Breast epithelium (tissue), 4 donors: ENCODE results near the gene GPSM1. TPM values are rescaled to one million over a fixed set of nuclear protein-coding genes. Genes with fewer than 3 reads are reported as not detected.

Experiments
- DNase-seq, 2 donors: peaks; one replicate each; pipeline ENCODE4 v3.0.0-alpha.2; 2019; ENCODE audit warnings: low spot score in 2 of 2
- H3K27ac ChIP-seq, 2 donors: fragments of 200-600 bp; sonication (generic) in 1 of 2; one replicate each; pipeline ENCODE4 v1.5.1; 2016 to 2019; ENCODE audit warnings: mild to moderate bottlenecking in 1 of 2
- H3K27me3 ChIP-seq, 2 donors: fragments of 200-600 bp; sonication (generic) in 1 of 2; one replicate each; pipeline versions ENCODE4 v1.5.1 to v1.6.0; 2017 to 2019; ENCODE audit warnings: control low read depth in 1 of 2, mild to moderate bottlenecking in 1 of 2
- H3K36me3 ChIP-seq: fragments of 200-600 bp; one replicate; pipeline ENCODE4 v1.5.1; 2019
- H3K4me1 ChIP-seq, 2 donors: fragments of 200-600 bp; sonication (generic); one replicate each; pipeline ENCODE4 v1.5.1; 2016 to 2019; ENCODE audit warnings: control low read depth in 1 of 2
- H3K4me3 ChIP-seq, 3 donors: fragments of 200-600 bp; sonication (generic); 1 replicate in 2 of 3; 2 replicates in 1 of 3; pipeline ENCODE4 v1.5.1; 2016 to 2019; ENCODE audit warnings: mild to moderate bottlenecking in 3 of 3, moderate library complexity in 2 of 3
- H3K9me3 ChIP-seq, 2 donors: fragments of 200-600 bp; sonication (generic) in 1 of 2; one replicate each; pipeline ENCODE4 v1.5.1; 2016 to 2019; ENCODE audit warnings: control low read depth in 1 of 2
- CTCF ChIP-seq, 3 donors: fragments of 450-650 bp; IDR thresholded peaks; one replicate each; pipeline ENCODE4 v1.5.1; 2016 to 2017; ENCODE audit warnings: antibody characterized with exemption in 3 of 3, mild to moderate bottlenecking in 3 of 3, moderate library complexity in 3 of 3
- POLR2A ChIP-seq: fragments of 450-650 bp; IDR thresholded peaks from one replicate; pipeline ENCODE4 v1.6.1; 2016; ENCODE audit warnings: antibody characterized with exemption, mild to moderate bottlenecking, moderate library complexity
- POLR2AphosphoS5 ChIP-seq, 3 donors: sonication (generic); formaldehyde crosslinking; IDR thresholded peaks; one replicate each; pipeline ENCODE4 v1.6.1; 2017; ENCODE audit warnings: antibody characterized with exemption in 3 of 3
- intact Hi-C: fragments of 100-400 bp; cut with DNase I; formaldehyde crosslinking; loops from one replicate; pipeline ENCODE4 v1.15.1; 2023; ENCODE audit warnings: low total_unique reads
- total RNA-seq, 3 donors: library from RNA; depleted of rRNA; stranded (reverse); fragments of >200 nt; gene quantifications; one replicate each; pipeline ENCODE4 v1.1.0, GENCODE V29; 2016

GPSM1 gene
- total RNA-seq, 3 donors from 2014 or later = 5.6 to 19.0 (median 8.6) TPM

- no peaks in the 10 kb centered on the region for H3K9me3 ChIP-seq
- TF ChIP-seq POLR2A (no peak), POLR2AphosphoS5 (IDR thresholded peaks at IDR 0.05) (no peak), CTCF (IDR thresholded peaks at IDR 0.05) (no peak)
- DNase-seq = no peak
- intact Hi-C loops = no loop called here
- H3K4me3 ChIP-seq = no peak overlapping the region
- H3K27me3 ChIP-seq = no peaks in the 10 kb centered on the region
- peaks cover 3 to 5% of the 10 kb centered on the region in 2 donors for H3K4me1 ChIP-seq
- H3K36me3 ChIP-seq = peaks cover 5% of the 10 kb centered on the region
- H3K27ac ChIP-seq = no peak overlapping the region
Observed at GRCh38 chr9:136395345-136396218, 68.2 kb downstream of the GPSM1 start.

- no peak for DNase-seq
- no peak overlapping the region for H3K27ac ChIP-seq
- H3K4me1 ChIP-seq = peaks cover 4 to 5% of the 10 kb centered on the region in 2 donors
- no peaks in the 10 kb centered on the region for H3K9me3 ChIP-seq
- H3K4me3 ChIP-seq = no peak overlapping the region
- peaks cover 5% of the 10 kb centered on the region for H3K36me3 ChIP-seq
- intact Hi-C loops = no loop called here
- TF ChIP-seq POLR2AphosphoS5 (IDR thresholded peaks at IDR 0.05) (no peak), CTCF (IDR thresholded peaks at IDR 0.05) (no peak), POLR2A (no peak)
- H3K27me3 ChIP-seq = no peaks in the 10 kb centered on the region
Observed at GRCh38 chr9:136396219-136396515, 68.8 kb downstream of the GPSM1 start.

GRCh38 chr9:136397643-136398042, 70.3 kb downstream of the GPSM1 start:
- Histone ChIP-seq H3K4me3 (no peak overlapping the region), H3K36me3 (no peaks in the 10 kb centered on the region), H3K27me3 (no peaks in the 10 kb centered on the region), H3K9me3 (no peaks in the 10 kb centered on the region), H3K4me1 (peaks cover 4 to 5% of the 10 kb centered on the region in 2 donors), H3K27ac (no peak overlapping the region)
- no peak for DNase-seq
- TF ChIP-seq POLR2AphosphoS5 (IDR thresholded peaks at IDR 0.05) (no peak), POLR2A (no peak), CTCF (IDR thresholded peaks at IDR 0.05) (no peak)
- intact Hi-C loops = no loop called here

- no peaks in the 10 kb centered on the region for H3K9me3 ChIP-seq
- no peak for TF ChIP-seq POLR2AphosphoS5 (IDR thresholded peaks at IDR 0.05)
- no peak for TF ChIP-seq POLR2A
- no peaks in the 10 kb centered on the region for H3K27me3 ChIP-seq
- intact Hi-C loops = no loop called here
- no peak for DNase-seq
- peak overlapping the region in 1 of 3 donors; percentile 94 for H3K4me3 ChIP-seq
- H3K4me1 ChIP-seq = peaks cover 4 to 5% of the 10 kb centered on the region in 2 donors
- H3K36me3 ChIP-seq = no peaks in the 10 kb centered on the region
- no peak overlapping the region for H3K27ac ChIP-seq
Observed at GRCh38 chr9:136398286-136398685, 70.9 kb downstream of the GPSM1 start.

- intact Hi-C loops = no loop called here
- Histone ChIP-seq H3K4me3 (peak overlapping the region; percentile 93 to 95 (median 94)), H3K36me3 (no peaks in the 10 kb centered on the region), H3K27ac (no peak overlapping the region), H3K9me3 (no peaks in the 10 kb centered on the region), H3K27me3 (no peaks in the 10 kb centered on the region), H3K4me1 (peaks cover 4 to 5% of the 10 kb centered on the region in 2 donors)
- DNase-seq = no peak
- TF ChIP-seq CTCF (IDR thresholded peaks at IDR 0.05) (no peak), POLR2A (no peak), POLR2AphosphoS5 (IDR thresholded peaks at IDR 0.05) (no peak)
Observed at GRCh38 chr9:136399176-136400037, 72.1 kb downstream of the GPSM1 start.
